ENCODE results near the gene NPHP1. TPM values are rescaled to one million over a fixed set of nuclear protein-coding genes. Genes with fewer than 3 reads are reported as not detected.
"Not testable (repeated sequence)": the region's sequence is repeated elsewhere in the genome, so short reads cannot be mapped to it uniquely, and the experiment has no call there.

The NPHP1 gene
- total and polyA plus RNA-seq, 2 of the 8 experiments (the other 6 are each of a cell fraction or from before 2014, with no cell fraction given) = 1.4 to 2.8 TPM

GRCh38 chr2:110245488-110246435 is 40.9 kb upstream of the NPHP1 start:
- H3K79me1 ChIP-seq (ENCODE audit: low read depth, low read length); H3K18ac ChIP-seq (ENCODE audit: extremely low read depth, low read length); H2AFZ ChIP-seq (ENCODE audit: low read length); H3K14ac ChIP-seq (ENCODE audit: insufficient read length); H4K20me1 ChIP-seq (replicated peaks in 1 of 2; ENCODE audit: control insufficient read depth in 1 of 2, insufficient read depth in 2 of 2, low read length in 2 of 2); H3K23ac ChIP-seq (ENCODE audit: insufficient read length); H3K4me1 ChIP-seq (replicated peaks in 1 of 4; ENCODE audit: control insufficient read depth in 3 of 4, insufficient read depth in 4 of 4, low read length in 3 of 4); FAIRE-seq; POLR2A ChIA-PET (ENCODE audit: partially characterized antibody); H4K91ac ChIP-seq (replicated peaks; ENCODE audit: insufficient read length, low read length); H3K9ac ChIP-seq (replicated peaks in 1 of 4; ENCODE audit: extremely low read depth in 1 of 4, low read depth in 3 of 4, low read length in 3 of 4); H3K4me3 ChIP-seq (ENCODE audit: extremely low read depth in 1 of 4, insufficient read depth in 2 of 4, low read depth in 3 of 4, low read length in 4 of 4); DNase-seq (ENCODE audit: low read depth in 1 of 2, low spot score in 2 of 2); H2BK15ac ChIP-seq (ENCODE audit: low read length); H2AK5ac ChIP-seq (ENCODE audit: low read depth, low read length); H2BK120ac ChIP-seq (replicated peaks; ENCODE audit: low read depth, low read length); H3K23me2 ChIP-seq (ENCODE audit: low read depth, low read length); H4K5ac ChIP-seq (ENCODE audit: insufficient read length, low read depth, low read length); H3K9me3 ChIP-seq (ENCODE audit: insufficient read depth in 2 of 2, low read depth in 1 of 2, low read length in 1 of 2); H2BK12ac ChIP-seq (ENCODE audit: low read depth, low read length); H3K4me2 ChIP-seq (ENCODE audit: insufficient read depth in 1 of 2, low read depth in 2 of 2, low read length in 2 of 2); H2BK20ac ChIP-seq (ENCODE audit: low read length); H3K27ac ChIP-seq (ENCODE audit: low read depth, low read length); H4K8ac ChIP-seq (ENCODE audit: extremely low read depth, insufficient read depth, low read length); H2BK5ac ChIP-seq (ENCODE audit: low read depth, low read length); H3K56ac ChIP-seq (replicated peaks; ENCODE audit: insufficient read length, low read depth, low read length); H3K27me3 ChIP-seq (replicated peaks in 1 of 4; ENCODE audit: control insufficient read depth in 3 of 4, extremely low read depth in 1 of 4, insufficient read depth in 3 of 4, low read length in 3 of 4); H3K36me3 ChIP-seq (ENCODE audit: control insufficient read depth in 2 of 4, insufficient read depth in 4 of 4, low read length in 3 of 4); H3K4ac ChIP-seq (replicated peaks; ENCODE audit: insufficient read length, low read depth, low read length); H3K79me2 ChIP-seq (ENCODE audit: control insufficient read depth in 1 of 2, insufficient read depth in 2 of 2, low read length in 2 of 2); CTCF ChIA-PET (ENCODE audit: partially characterized antibody): not testable (repeated sequence)
- no CpG with 5 or more reads among the region's 89 CpGs for WGBS, 2 experiments (ENCODE audit: extremely low coverage in 1 of 2, insufficient coverage in 1 of 2, insufficient read length in 1 of 2, insufficient replicate concordance in 2 of 2, low coverage in 1 of 2, low lambda C conversion rate in 2 of 2, missing lambda C conversion rate in 1 of 2)

GRCh38 chr2:110243283-110243682 is 38.5 kb upstream of the NPHP1 start:
- H4K8ac ChIP-seq (ENCODE audit: extremely low read depth, insufficient read depth, low read length); H3K9ac ChIP-seq (replicated peaks in 1 of 4; ENCODE audit: extremely low read depth in 1 of 4, low read depth in 3 of 4, low read length in 3 of 4); FAIRE-seq; H2BK15ac ChIP-seq (ENCODE audit: low read length); H3K27ac ChIP-seq (ENCODE audit: low read depth, low read length); H3K14ac ChIP-seq (ENCODE audit: insufficient read length); H2AK5ac ChIP-seq (ENCODE audit: low read depth, low read length); DNase-seq (ENCODE audit: low read depth in 1 of 2, low spot score in 2 of 2); H3K27me3 ChIP-seq (replicated peaks in 1 of 4; ENCODE audit: control insufficient read depth in 3 of 4, extremely low read depth in 1 of 4, insufficient read depth in 3 of 4, low read length in 3 of 4); H3K4me1 ChIP-seq (replicated peaks in 1 of 4; ENCODE audit: control insufficient read depth in 3 of 4, insufficient read depth in 4 of 4, low read length in 3 of 4); H3K23me2 ChIP-seq (ENCODE audit: low read depth, low read length); H3K18ac ChIP-seq (ENCODE audit: extremely low read depth, low read length); H2BK12ac ChIP-seq (ENCODE audit: low read depth, low read length); POLR2A ChIA-PET (ENCODE audit: partially characterized antibody); H3K23ac ChIP-seq (ENCODE audit: insufficient read length); H2BK5ac ChIP-seq (ENCODE audit: low read depth, low read length); H3K4ac ChIP-seq (replicated peaks; ENCODE audit: insufficient read length, low read depth, low read length); H2BK120ac ChIP-seq (replicated peaks; ENCODE audit: low read depth, low read length); H2BK20ac ChIP-seq (ENCODE audit: low read length); CTCF ChIA-PET (ENCODE audit: partially characterized antibody); H3K56ac ChIP-seq (replicated peaks; ENCODE audit: insufficient read length, low read depth, low read length); H4K20me1 ChIP-seq (replicated peaks in 1 of 2; ENCODE audit: control insufficient read depth in 1 of 2, insufficient read depth in 2 of 2, low read length in 2 of 2); H3K4me3 ChIP-seq (ENCODE audit: extremely low read depth in 1 of 4, insufficient read depth in 2 of 4, low read depth in 3 of 4, low read length in 4 of 4); H3K9me3 ChIP-seq (ENCODE audit: insufficient read depth in 2 of 2, low read depth in 1 of 2, low read length in 1 of 2); H2AFZ ChIP-seq (ENCODE audit: low read length); H4K91ac ChIP-seq (replicated peaks; ENCODE audit: insufficient read length, low read length); H3K79me1 ChIP-seq (ENCODE audit: low read depth, low read length); H3K79me2 ChIP-seq (ENCODE audit: control insufficient read depth in 1 of 2, insufficient read depth in 2 of 2, low read length in 2 of 2); H3K4me2 ChIP-seq (ENCODE audit: insufficient read depth in 1 of 2, low read depth in 2 of 2, low read length in 2 of 2); H3K36me3 ChIP-seq (ENCODE audit: control insufficient read depth in 2 of 4, insufficient read depth in 4 of 4, low read length in 3 of 4); H4K5ac ChIP-seq (ENCODE audit: insufficient read length, low read depth, low read length): not testable (repeated sequence)
- WGBS, 2 experiments (ENCODE audit: extremely low coverage in 1 of 2, insufficient coverage in 1 of 2, insufficient read length in 1 of 2, insufficient replicate concordance in 2 of 2, low coverage in 1 of 2, low lambda C conversion rate in 2 of 2, missing lambda C conversion rate in 1 of 2) = 88% methylated on average over 1 of the region's 3 CpGs; no CpG with 5 or more reads in 1 of the 2 experiments
